Measurements from ENCODE around the gene PAGE1.

PAGE1 gene

GRCh38 chrX:49710744-49711319 lies 15.0 kb upstream of the PAGE1 start:
- no peak for TF ChIP-seq CTCF (conservative IDR thresholded peaks at IDR 0.05)
- H3K27ac ChIP-seq: no peak overlapping the region

GRCh38 chrX:49704691-49705404 lies 9.1 kb upstream of the PAGE1 start:
- TF ChIP-seq CTCF (conservative IDR thresholded peaks at IDR 0.05): no peak
- H3K27ac ChIP-seq: no peak overlapping the region

- TF ChIP-seq CTCF (conservative IDR thresholded peaks at IDR 0.05): no peak
- H3K27ac ChIP-seq: no peak overlapping the region
Observed at GRCh38 chrX:49701933-49702332, 6.1 kb upstream of the PAGE1 start.

GRCh38 chrX:49701323-49701722 lies 5.5 kb upstream of the PAGE1 start:
- no peak overlapping the region for H3K27ac ChIP-seq
- TF ChIP-seq CTCF (conservative IDR thresholded peaks at IDR 0.05): no peak

- TF ChIP-seq CTCF (conservative IDR thresholded peaks at IDR 0.05): no peak
- no peak overlapping the region for H3K27ac ChIP-seq
Observed at GRCh38 chrX:49675075-49675719, 20.6 kb downstream of the PAGE1 start.

- no peak for TF ChIP-seq CTCF (conservative IDR thresholded peaks at IDR 0.05)
- no peak overlapping the region for H3K27ac ChIP-seq
Observed at GRCh38 chrX:49673394-49673793, 22.4 kb downstream of the PAGE1 start.

- no peak overlapping the region for H3K27ac ChIP-seq
- no peak for TF ChIP-seq CTCF (conservative IDR thresholded peaks at IDR 0.05)
Observed at GRCh38 chrX:49664824-49665223, 31.0 kb downstream of the PAGE1 start.
